Pancreas (tissue), 10 donors: Measurements from ENCODE around the gene PTPRJ. TPM values are rescaled to one million over a fixed set of nuclear protein-coding genes. Genes with fewer than 3 reads are reported as not detected.

Experiments
- ATAC-seq, 4 donors: fragments of 200-7000 bp; cut with Tn5 transposase; one replicate each; pipeline versions ENCODE4 v1.8.0 to v1.9.1; 2020; ENCODE audit warnings: mild to moderate bottlenecking in 4 of 4, moderate library complexity in 4 of 4
- DNase-seq, 6 donors: peaks; one replicate each; pipeline ENCODE4 v3.0.0-alpha.2; 2020
- FAIRE-seq: peaks from 2 replicates; lab custom pipeline; 2012; peaks lifted over from hg19 to GRCh38; lab: Jason Lieb, UNC
- H3K27ac ChIP-seq, 4 donors: fragments of 200-600 bp; sonication (generic); 1 replicate in 3 of 4; 2 replicates in 1 of 4; pipeline versions ENCODE4 v1.5.0 to v1.8.0; 2020
- H3K27me3 ChIP-seq, 4 donors: fragments of 200-600 bp; one replicate each; pipeline ENCODE4 v1.8.0; 2021
- H3K36me3 ChIP-seq, 3 donors: fragments of 200-600 bp; sonication (generic) in 1 of 3; one replicate each; pipeline versions ENCODE4 v1.5.0 to v1.8.0; 2020 to 2021
- H3K4me1 ChIP-seq, 3 donors: fragments of 200-600 bp; one replicate each; pipeline ENCODE4 v1.8.0; 2021
- H3K4me3 ChIP-seq, 4 donors: fragments of 200-600 bp; sonication (generic) in 2 of 4; one replicate each; pipeline versions ENCODE4 v1.5.0 to v1.8.0; 2020 to 2021
- H3K9me3 ChIP-seq, 4 donors: fragments of 200-600 bp; one replicate each; pipeline ENCODE4 v1.8.0; 2021
- WGBS, 2 donors: extraction: QIAGEN DNeasy Blood & Tissue Kit; methylation state at CpG; one replicate each; pipeline ENCODE4 v1.1.7; 2013; 5-methylcytosine and 5-hydroxymethylcytosine counted together
- intact Hi-C, 3 donors: fragments of 100-400 bp; cut with DNase I; formaldehyde crosslinking; loops; one replicate each; pipeline versions ENCODE4 v1.11.1 to v1.14.2; 2022
- polyA plus RNA-seq, 2 donors: library from polyadenylated mRNA; stranded (reverse); fragments of 200-250 nt; gene quantifications; one replicate each; pipeline ENCODE4 v1.2.3, GENCODE V29; 2013
- total RNA-seq, 6 donors: library from RNA; stranded (reverse); fragmentation: NEBNext Ultra II Directional in 4 of 6; extraction: Animal tissue kit (Norgen Biotek cat#: 25700) in 4 of 6; gene quantifications; one replicate each; pipeline versions ENCODE4 v1.2.1 to v1.2.4, GENCODE V29; 2021 to 2023
- TF ChIP-seq, protein P1 (sequence below), 4 donors: fragments of 200-600 bp; sonication (generic) in 3 of 4; IDR thresholded peaks; one replicate each; pipeline versions ENCODE4 v1.5.0 to v1.8.0; 2021; ENCODE audit warnings: antibody characterized with exemption in 4 of 4
- donor health status: healthy with polysubstance abuse.
- donor health status: DM: no; HTN: no; CAD: no; lungs with moderate emphysema.
- donor health status: DM: no; HTN: no; CAD: no.
- donor health status: control.
- donor health status: control.
- donor health status: Bipolar disorder and iron deficiency.
- donor health status: DM: yes; HTN: yes; CAD: no.
- donor health status: DM: no; HTN: no; CAD: no.
- donor health status: DM: no; HTN: no; CAD: no.
- donor health status: DM: yes; HTN: yes; CAD: no.

PTPRJ gene
- total and polyA plus RNA-seq, 8 donors, result 3.6 to 32.8 (median 11.6) TPM

- intact Hi-C loops, result no loop called here
- no peak overlapping the region for H3K27ac ChIP-seq
- no peak for FAIRE-seq
These were observed 20.1 kb downstream of the PTPRJ start for GRCh38 chr11:48000432-48000831.

DNA sequence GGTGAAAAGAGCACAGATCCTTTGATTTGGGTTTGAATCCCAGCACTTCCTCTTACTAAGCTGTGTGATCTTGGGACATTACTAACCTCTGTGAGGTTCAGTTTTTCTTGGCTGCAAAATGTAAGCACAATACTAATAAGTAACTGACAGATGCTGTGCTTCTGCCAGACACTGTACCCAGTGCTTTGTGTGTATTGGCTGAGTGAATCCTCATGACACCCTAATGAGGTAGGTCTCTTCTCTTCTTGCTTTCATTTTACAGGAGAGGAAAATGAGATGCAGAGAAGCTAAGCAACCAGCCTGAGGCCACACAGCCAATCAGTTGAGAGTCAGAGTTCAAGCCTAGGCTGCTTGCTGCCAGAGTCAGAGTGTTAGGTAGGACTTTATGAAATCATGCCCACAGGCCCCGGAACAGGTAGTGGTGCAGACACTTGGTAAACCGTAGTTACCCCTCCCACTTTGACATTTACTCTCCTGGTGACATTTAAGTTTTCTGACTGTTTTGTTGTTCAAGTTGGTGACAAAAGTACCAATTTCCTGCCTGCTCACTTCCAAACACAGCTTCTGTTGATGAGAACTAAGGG lies 21.2 kb downstream of the PTPRJ start:
- no peak for DNase-seq
- no peak for FAIRE-seq
- no peak overlapping the region for H3K4me3 ChIP-seq
- H3K36me3 ChIP-seq, result no peaks in the 10 kb centered on the region
- peak; percentile 46 to 63 (median 58) for ATAC-seq
- no peaks in the 10 kb centered on the region for H3K27me3 ChIP-seq
- 72 to 82% methylated on average over 2 of the region's 2 CpGs for WGBS, 2 donors
- H3K27ac ChIP-seq, result peak overlapping the region in 1 of 4 donors; percentile 17
- peaks cover 0 to 9% (median 0%) of the 10 kb centered on the region in 3 donors for H3K4me1 ChIP-seq
- TF ChIP-seq, protein P1, sequence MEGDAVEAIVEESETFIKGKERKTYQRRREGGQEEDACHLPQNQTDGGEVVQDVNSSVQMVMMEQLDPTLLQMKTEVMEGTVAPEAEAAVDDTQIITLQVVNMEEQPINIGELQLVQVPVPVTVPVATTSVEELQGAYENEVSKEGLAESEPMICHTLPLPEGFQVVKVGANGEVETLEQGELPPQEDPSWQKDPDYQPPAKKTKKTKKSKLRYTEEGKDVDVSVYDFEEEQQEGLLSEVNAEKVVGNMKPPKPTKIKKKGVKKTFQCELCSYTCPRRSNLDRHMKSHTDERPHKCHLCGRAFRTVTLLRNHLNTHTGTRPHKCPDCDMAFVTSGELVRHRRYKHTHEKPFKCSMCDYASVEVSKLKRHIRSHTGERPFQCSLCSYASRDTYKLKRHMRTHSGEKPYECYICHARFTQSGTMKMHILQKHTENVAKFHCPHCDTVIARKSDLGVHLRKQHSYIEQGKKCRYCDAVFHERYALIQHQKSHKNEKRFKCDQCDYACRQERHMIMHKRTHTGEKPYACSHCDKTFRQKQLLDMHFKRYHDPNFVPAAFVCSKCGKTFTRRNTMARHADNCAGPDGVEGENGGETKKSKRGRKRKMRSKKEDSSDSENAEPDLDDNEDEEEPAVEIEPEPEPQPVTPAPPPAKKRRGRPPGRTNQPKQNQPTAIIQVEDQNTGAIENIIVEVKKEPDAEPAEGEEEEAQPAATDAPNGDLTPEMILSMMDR (IDR thresholded peaks at IDR 0.05), result no peak
- intact Hi-C loops, result no loop called here
- H3K9me3 ChIP-seq, result no peaks in the 10 kb centered on the region

More at GRCh38 chr11:48000432-48000831, 20.1 kb downstream of the PTPRJ start:
- no peaks in the 10 kb centered on the region for H3K27me3 ChIP-seq
- H3K9me3 ChIP-seq, result no peaks in the 10 kb centered on the region
- WGBS, 2 donors, result 91 to 96% methylated on average over 5 of the region's 5 CpGs
- no peak for ATAC-seq
- TF ChIP-seq, protein P1 (IDR thresholded peaks at IDR 0.05), result no peak
- peaks cover 0 to 6% (median 0%) of the 10 kb centered on the region in 3 donors for H3K4me1 ChIP-seq
- no peak overlapping the region for H3K4me3 ChIP-seq
- no peaks in the 10 kb centered on the region for H3K36me3 ChIP-seq
- DNase-seq, result no peak

DNA sequence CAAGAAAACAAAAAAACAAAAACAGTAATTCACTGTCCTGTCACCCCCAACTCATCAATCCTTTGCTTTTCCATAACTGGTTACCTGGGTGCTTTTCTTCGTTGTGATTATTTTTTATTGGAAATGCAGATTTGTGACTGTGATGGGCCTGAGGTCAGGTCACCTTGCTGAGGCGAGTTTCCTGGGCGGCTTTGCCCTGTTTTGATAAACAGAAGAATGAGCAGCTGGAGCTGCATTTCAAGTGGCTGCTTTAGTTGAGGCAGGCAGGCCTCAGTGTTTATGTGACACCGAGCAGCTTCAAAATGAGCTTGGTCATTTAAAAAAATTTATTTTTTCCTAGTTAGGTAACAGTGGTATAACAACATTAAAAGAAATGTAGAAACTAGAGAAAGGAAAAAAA lies 22.2 kb downstream of the PTPRJ start:
- Histone ChIP-seq H3K4me3 (no peak overlapping the region), H3K27me3 (no peaks in the 10 kb centered on the region), H3K27ac (peak overlapping the region in 1 of 4 donors; percentile 8), H3K36me3 (no peaks in the 10 kb centered on the region), H3K4me1 (peaks cover 0 to 12% (median 0%) of the 10 kb centered on the region in 3 donors), H3K9me3 (no peaks in the 10 kb centered on the region)
- FAIRE-seq (no peak), DNase-seq (no peak), ATAC-seq (no peak)
- intact Hi-C loops, result no loop called here
- TF ChIP-seq, protein P1 (IDR thresholded peaks at IDR 0.05), result no peak
- 78 to 84% methylated on average over 4 of the region's 4 CpGs for WGBS, 2 donors

DNA sequence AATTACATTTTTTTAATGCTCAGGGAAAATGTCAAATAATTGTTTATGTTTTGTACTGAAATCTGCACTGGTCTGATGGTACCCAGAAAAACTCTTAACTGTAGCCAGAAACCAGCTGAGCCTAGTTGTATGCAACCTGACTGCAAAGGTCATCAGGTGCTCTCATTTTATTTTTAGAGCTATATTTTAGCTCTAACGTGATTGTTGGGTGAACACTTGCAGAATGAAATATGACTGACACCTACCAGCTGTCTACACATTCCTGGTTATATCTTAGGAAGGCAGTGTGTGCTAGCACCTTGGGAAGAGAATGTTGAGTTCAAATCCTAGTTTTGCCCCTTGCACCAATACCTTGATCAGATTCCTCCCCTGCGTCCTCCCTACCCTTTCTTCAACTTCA lies 23.6 kb downstream of the PTPRJ start:
- TF ChIP-seq, protein P1 (IDR thresholded peaks at IDR 0.05), result no peak
- Histone ChIP-seq H3K4me3 (no peak overlapping the region), H3K27me3 (no peaks in the 10 kb centered on the region), H3K27ac (no peak overlapping the region), H3K4me1 (peaks cover 0 to 7% (median 0%) of the 10 kb centered on the region in 3 donors), H3K36me3 (no peaks in the 10 kb centered on the region), H3K9me3 (no peaks in the 10 kb centered on the region)
- 43 to 47% methylated on average over 2 of the region's 2 CpGs for WGBS, 2 donors
- DNase-seq (no peak), FAIRE-seq (no peak), ATAC-seq (no peak)
- intact Hi-C loops, result no loop called here

DNA sequence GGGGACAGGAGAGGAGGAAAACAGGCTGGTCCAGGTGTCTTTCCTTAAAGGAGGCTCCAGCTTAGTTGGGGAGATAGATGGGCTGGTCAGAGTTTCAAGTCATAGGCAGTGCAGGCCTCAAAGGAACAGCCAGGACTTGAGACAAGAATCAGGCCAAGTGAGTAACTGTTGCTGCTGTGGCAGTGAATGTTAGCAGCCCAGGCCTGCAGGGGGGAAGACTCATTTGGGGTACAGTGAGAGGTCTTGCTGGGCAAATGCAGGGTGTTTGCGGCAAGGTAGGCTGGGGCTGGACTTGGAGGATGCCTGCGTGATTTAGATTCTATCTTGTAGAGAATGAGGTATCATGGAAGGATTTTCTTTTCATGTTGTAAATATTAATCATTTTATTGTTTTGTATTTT lies 24.1 kb downstream of the PTPRJ start:
- H3K4me3 ChIP-seq, result no peak overlapping the region
- ATAC-seq (no peak), FAIRE-seq (no peak), DNase-seq (no peak)
- no peaks in the 10 kb centered on the region for H3K36me3 ChIP-seq
- H3K4me1 ChIP-seq, result peaks cover 0 to 6% (median 0%) of the 10 kb centered on the region in 3 donors
- no peaks in the 10 kb centered on the region for H3K9me3 ChIP-seq
- intact Hi-C loops, result no loop called here
- no peak overlapping the region for H3K27ac ChIP-seq
- TF ChIP-seq, protein P1 (IDR thresholded peaks at IDR 0.05), result no peak
- WGBS, 2 donors, result 95% methylated on average over 2 of the region's 2 CpGs
- H3K27me3 ChIP-seq, result no peaks in the 10 kb centered on the region
